Measurements from ENCODE around the gene NDUFV3. TPM values are rescaled to one million over a fixed set of nuclear protein-coding genes. Genes with fewer than 3 reads are reported as not detected.
"Not testable (repeated sequence)": the region's sequence is repeated elsewhere in the genome, so short reads cannot be mapped to it uniquely, and the experiment has no call there.

Gene NDUFV3
- total RNA-seq, 1 donor from 2014 or later: 57.1 TPM

GRCh38 chr21:42900446-42900845, 7.3 kb downstream of the NDUFV3 start:
- DNase-seq: no peak

GRCh38 chr21:42903817-42904216, 10.7 kb downstream of the NDUFV3 start:
- DNase-seq: no peak

GRCh38 chr21:42905195-42905594, 12.1 kb downstream of the NDUFV3 start:
- no peak for DNase-seq

GRCh38 chr21:42906233-42906632, 13.1 kb downstream of the NDUFV3 start:
- no peak for DNase-seq

- not testable (repeated sequence) for DNase-seq
These were observed 15.4 kb downstream of the NDUFV3 start for GRCh38 chr21:42908484-42908883.

GRCh38 chr21:42911920-42912319, 18.8 kb downstream of the NDUFV3 start:
- DNase-seq: not testable (repeated sequence)

GRCh38 chr21:42913476-42913875, 20.4 kb downstream of the NDUFV3 start:
- DNase-seq: no peak

- no peak for DNase-seq
These were observed 25.2 kb downstream of the NDUFV3 start for GRCh38 chr21:42918291-42918690.

- no peak for DNase-seq
These were observed 28.8 kb downstream of the NDUFV3 start for GRCh38 chr21:42921927-42922326.

- DNase-seq: no peak
These were observed 29.8 kb downstream of the NDUFV3 start for GRCh38 chr21:42922918-42923317.

GRCh38 chr21:42923553-42924432, 30.7 kb downstream of the NDUFV3 start:
- DNase-seq: peak; percentile 95

GRCh38 chr21:42924433-42924751, 31.3 kb downstream of the NDUFV3 start:
- DNase-seq: no peak

- no peak for DNase-seq
These were observed 32.2 kb downstream of the NDUFV3 start, which contains the start of gene ERVH48-1 for GRCh38 chr21:42925114-42925926. TSS of gene ERVH48-1 (minus strand) at chr21:42925630. CDS start at chr21:42919006, 6,624 bp downstream.

GRCh38 chr21:42927474-42928200, 34.5 kb downstream of the NDUFV3 start:
- not testable (repeated sequence) for DNase-seq

GRCh38 chr21:42929969-42930368, 36.9 kb downstream of the NDUFV3 start:
- no peak for DNase-seq

- DNase-seq: no peak
These were observed 38.6 kb downstream of the NDUFV3 start for GRCh38 chr21:42931560-42932235.

- not testable (repeated sequence) for DNase-seq
These were observed 39.4 kb downstream of the NDUFV3 start for GRCh38 chr21:42932378-42933136.

GRCh38 chr21:42933137-42933970, 40.2 kb downstream of the NDUFV3 start:
- peak; percentile 19 for DNase-seq

- not testable (repeated sequence) for DNase-seq
These were observed 40.9 kb downstream of the NDUFV3 start for GRCh38 chr21:42933973-42934372.

- DNase-seq: not testable (repeated sequence)
These were observed 43.3 kb downstream of the NDUFV3 start for GRCh38 chr21:42936360-42936759.

Data from tongue (tissue), 2 donors.